HG03095 (cell line): ENCODE results near the gene TOR1A.
"Not testable (repeated sequence)": the region's sequence is repeated elsewhere in the genome, so short reads cannot be mapped to it uniquely, and the experiment has no call there.

Experiments
- ATAC-seq: cut with Tn5 transposase; IDR thresholded peaks from one replicate; pipeline ENCODE4 v1.9.1; 2021; ENCODE audit warnings: moderate library complexity; ENCODE audit not compliant: unreplicated experiment

The TOR1A gene

DNA sequence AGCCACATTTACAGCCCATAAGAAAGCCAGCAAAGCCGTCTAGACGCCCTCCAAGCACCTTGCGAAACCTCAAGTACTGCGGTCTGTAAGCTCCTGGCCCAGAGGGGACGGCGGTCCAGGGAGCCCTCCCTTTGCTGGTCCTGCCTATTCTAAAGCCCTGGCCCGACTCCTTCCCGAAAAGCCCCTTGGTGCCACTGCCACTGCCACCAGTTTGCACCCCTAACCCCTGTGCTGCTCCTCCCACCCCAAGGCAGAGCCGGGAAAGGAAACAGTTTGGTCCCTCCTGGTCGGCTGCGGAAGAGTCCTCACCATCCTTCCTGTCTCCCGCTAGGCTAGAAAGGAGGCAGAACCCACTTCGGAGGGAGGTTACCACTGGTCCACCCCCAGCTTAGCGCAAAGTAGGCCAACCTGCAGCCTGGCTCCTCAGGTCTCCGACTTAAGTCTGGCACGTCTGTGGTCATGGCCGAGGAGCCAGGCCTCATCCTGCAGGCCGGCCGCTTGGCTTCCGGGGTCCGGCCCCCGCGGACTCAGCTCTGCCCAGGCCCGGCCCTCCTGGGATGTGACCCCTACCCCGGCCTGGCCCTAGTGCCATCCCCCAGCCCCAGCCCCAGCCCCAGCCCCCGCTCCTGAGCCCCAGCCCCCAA lies 916 bp downstream of the TOR1A start:
- ATAC-seq: no peak

DNA sequence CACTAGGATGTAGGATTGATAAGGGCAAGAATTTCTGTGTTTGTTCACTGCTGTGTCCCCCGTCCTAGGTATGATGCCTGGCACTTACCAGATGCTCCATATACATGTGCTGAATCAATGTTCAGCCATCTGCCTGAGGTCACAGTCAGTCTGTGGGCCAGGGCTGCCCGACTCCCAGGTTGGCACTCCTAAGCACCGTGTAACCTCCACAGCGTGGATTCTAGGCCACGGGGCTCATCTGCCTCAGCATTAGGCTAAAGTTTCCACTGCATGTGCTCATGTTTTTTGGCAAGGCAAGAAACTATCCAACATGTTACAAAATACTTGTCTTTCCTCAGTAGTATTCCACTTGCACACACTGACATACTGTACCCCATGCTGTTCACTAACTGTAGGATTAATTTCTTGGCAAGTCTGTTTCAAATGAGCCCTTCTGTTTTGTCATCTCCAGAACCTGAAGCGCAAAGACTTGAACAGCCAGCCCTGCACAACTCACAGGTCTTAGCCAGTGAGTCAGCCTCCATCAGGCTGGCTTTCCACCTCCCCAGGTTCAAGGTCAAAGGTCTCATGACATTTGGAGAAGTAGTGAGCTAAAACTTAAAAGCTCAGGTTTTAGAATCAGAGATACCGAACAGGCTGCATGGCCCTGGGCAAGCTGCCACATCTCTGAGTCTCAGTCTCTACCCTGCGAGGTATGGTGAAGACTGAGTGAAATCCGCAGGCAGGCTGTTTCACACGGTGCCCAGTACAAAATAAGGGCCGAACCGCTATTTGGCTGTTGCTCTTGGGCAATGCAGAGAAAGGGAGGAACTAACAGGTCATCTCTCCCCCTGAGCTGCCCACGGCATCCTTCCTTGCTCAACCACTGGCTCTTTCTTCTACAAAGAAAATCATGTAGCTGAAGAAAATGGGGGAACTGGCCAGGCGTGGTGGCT lies 7.2 kb downstream of the TOR1A start:
- no peak for ATAC-seq

DNA sequence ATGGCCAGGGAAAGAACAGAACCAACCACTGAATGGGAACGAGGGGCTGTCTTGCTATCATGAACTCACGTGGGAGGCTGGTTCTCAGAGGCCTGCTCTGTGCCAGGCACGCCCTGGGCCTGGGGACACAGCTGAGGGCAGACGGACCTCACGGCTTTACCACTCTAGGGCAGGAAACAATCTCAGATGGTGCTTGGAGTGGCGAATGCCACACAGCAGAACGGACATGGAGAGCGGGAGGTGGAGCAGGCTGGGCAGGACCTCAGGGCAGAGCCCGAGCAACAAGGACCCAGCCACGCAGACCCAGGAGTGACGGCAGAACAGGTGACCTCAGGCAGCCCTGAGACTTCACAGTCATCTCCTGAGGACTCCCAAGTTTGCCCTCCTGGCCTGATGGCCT lies 8.7 kb downstream of the TOR1A start:
- ATAC-seq: no peak

DNA sequence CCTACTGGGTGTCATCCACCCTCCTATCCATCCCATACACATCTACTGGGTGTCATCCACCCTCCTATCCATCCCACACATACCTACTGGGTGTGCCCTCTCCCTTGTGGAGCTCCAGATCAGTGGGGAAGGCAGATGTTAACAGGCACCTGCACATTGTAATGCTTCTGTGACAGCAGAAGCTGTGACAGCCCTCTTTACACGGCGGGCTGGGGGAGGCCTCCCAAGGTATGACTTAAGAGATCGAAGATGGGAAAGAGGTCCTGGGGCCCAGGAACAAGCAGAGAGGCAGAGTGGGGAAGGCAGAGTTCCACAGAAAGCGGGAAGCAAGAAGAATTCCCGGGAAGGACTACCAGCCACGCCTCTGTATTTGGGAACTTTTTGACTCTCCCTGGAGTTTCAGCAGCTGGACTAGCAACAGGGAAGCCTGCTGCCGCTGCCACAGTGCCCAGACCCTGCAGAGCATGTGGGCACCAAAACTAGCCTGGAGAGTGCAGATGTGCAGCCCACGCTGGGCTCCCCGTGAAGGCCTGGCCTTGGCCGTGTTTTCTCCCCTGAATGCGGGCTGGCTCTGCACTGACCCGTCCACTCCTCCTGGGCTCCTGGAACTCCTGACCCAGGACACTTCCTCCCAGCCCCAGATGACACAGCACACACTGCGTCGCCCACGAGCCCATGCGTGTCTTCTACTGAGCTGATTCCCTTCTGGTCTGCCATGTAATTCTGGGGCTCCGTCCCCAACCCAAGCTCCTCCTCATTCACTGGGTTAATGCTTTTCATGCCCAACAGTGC lies 9.3 kb downstream of the TOR1A start:
- no peak for ATAC-seq

DNA sequence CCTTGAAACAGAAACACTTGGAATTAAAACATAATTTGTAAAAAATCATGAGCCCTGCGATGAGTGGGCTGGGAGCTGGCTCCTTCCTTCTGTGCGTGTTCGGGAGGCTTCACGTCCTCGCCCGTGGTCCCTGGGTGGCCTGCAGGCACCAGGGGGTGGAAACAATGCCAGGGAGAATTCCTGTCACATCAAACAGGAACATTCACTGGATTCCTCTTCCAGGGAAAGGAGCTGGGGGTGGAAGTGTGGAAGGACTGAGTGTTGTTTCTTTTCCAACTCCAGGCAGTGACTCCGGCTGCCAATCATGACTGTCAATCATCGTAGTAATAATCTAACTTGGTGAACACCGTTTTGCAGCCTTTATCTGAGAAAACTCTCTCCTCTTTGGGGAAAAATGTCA lies 10.3 kb downstream of the TOR1A start:
- ATAC-seq: no peak

DNA sequence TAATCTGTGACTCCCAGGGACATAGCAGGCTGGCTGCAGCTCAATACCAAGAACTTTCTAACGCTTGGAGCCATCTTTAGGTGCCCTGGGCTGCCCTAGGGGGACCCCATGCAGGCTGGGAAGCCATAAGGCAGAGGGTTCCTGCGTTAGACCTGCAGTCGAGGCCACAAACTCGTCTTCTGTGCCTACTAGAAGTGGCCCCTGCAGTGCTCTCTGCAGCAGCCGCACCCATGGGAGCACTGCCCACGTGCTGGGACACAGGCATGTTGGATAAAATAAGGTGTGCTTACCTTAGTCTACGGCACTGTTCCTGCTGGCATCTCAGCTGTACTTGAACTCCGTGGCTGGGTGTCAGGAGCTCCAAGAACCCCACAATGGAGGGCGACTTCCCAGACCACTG lies 11.6 kb downstream of the TOR1A start:
- ATAC-seq: no peak

DNA sequence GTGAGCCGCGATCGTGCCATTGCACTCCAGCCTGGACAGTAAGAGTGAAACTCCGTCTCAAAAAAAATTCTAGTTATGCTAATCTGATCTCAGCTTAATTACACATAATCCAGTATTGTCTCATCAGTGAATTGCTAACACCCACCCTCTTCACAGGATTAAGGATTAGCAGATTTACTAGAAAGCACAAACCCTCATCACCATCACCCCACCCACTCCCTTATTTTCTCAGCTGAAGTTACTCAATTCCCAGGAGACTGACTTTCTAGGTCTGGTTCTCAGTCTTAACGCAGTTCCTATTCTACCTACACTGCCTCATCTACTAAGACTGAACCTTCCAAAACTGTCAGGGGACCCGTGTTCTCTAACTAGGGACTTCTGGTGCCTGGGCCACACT lies 12.0 kb downstream of the TOR1A start:
- ATAC-seq: no peak

DNA sequence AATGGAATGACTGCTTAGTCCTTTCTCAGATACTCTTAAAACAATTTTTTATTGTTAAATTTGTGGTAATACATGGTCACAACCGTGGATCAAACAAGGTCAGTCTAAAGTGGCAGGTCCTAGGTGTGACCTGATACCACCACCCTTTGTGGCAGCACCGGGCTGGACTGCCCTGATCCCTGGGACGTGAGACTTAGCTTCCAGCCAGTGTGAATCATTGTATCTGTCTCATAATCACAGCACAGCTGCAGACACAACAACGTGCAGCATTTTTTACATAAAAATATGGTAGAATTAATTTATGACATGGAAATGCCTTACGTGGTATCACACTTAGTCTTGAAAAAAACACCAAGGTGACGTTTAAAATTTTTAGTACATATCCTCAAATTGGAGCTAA lies 13.1 kb downstream of the TOR1A start:
- ATAC-seq: no peak

DNA sequence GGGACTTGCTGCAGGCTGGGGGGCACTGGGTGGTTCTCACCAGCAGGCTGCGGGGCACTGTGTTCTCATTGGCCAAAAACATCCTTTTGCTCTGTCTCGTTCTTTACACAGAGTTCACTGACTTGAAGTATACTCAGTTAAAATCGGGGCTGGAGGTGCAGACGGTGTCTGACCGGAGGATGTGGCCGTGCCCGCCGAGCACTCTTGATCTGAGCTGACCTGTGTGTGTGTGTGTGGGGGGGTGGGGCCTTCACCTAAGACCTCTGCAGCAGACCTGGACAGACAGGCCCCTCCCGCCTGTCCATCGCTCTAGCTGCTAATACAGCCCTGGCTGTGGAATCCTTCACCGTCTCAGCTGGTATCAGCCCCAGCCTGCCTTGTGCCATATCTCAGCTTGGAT lies 13.8 kb downstream of the TOR1A start:
- no peak for ATAC-seq

DNA sequence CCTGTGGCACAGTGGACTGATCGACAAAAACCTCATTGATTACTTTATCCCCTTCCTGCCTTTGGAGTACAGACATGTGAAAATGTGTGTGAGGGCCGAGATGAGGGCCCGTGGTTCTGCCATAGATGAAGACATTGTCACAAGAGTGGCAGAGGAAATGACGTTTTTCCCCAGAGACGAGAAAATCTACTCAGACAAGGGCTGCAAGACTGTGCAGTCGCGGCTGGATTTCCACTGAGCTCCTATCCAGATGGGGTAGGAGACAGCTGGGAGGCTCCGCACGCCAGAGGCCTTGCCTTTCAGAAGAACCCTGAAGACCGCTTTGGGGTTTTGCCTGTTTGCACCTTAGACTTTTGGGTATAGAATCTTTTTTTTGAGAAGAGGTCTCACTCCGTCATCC lies 14.6 kb downstream of the TOR1A start:
- ATAC-seq: no peak

DNA sequence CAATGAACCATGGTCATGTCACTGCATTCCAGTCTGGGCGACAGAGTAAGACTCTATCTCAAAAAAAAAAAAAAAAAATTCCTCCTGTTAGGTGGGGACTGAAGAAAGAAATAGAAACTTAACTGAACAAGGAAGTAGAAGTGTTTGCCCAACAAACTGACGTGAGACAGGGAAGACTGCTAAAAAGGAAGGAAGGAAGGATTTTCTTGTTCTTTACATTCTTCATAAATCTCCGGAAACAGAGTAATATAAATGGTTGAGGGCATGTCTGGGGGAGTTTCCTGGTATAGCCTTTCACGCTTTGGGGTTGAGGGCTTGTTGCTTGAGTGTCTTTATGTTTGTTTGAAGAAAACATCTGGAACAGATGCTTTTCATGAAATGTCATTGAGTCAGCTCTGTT lies 17.9 kb downstream of the TOR1A start:
- no peak for ATAC-seq

DNA sequence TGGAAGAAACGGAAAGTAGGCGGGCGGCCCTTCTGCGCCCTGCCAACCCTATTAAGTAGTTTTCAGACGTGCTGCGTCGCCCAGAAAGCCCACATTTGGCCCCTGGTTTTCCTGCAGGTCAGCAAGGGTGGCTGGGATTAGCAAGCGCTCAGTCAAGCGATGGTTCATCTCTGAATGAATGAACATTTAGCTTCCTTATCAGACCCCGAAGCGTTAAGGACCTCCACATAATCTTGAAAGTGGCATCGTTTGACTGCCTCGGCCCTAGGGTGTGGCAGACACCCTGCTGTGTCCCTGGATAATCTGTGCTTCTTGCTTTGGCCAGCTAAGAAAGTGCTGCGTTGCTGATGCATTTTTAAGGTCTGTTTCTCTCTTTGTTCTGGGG lies 20.3 kb downstream of the TOR1A start:
- no peak for ATAC-seq

DNA sequence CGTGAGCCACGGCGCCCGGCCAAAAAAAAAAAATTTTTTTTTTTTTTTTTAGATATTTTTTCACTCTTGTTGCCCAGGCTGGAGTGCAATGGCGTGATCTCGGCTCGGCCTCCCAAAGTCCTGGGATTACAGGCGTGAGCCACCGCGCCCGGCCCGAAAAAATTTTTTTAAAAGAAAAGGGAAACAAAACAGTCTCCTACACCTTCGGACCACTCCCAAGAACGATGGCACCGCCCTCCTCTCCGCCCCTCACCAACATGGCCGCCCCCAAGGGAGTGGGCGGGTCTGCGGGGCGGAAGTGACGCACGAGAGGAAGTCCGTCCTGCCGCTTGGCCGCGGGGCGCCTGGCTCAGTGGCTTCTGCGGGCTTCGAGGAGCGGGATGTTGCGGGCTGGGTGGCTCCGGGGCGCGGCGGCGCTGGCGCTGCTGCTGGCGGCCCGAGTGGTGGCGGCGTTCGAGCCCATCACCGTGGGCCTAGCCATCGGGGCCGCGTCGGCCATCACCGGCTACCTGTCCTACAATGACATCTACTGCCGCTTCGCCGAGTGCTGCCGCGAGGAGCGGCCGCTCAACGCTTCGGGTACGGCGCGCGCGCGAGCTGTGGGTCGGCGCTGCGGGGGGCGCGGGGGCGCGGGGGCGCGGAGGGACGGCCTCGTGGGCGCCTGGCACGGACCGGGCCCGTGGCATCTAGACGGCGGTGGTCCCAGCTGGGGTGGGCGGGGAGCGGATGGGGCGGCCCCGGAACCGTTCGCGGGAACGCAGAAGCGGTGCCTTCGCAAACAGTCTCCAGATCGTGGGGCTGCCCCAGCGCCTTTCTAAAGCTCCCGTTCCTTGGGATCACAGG lies 20.9 kb downstream of the TOR1A start, which contains the start of gene TOR1B:
TSS of gene TOR1B (plus strand) at position 352 of the 843 bp plus-strand sequence. CDS start at position 381, 29 bp downstream.
- peak; percentile 90 for ATAC-seq

DNA sequence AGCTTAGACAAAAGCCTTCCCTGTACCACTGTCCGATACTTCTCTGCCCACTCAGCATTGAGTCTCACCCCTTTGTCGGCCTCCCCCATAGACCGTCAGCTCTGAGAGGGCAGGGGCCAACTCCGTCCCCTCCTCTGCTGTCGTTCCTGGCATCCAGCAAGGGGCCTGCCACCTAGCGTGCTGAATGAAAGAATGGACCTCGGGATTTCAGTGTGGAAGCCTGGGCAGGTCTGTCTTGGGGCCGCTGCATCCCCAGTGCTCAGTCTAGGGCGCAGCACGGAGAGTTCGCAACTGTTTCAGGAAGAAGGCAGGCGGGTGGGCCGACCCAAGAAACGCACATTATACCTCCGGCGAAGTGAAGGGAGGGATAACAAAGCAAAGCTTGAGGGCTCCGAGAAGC lies 22.4 kb downstream of the TOR1A start:
- ATAC-seq: no peak

DNA sequence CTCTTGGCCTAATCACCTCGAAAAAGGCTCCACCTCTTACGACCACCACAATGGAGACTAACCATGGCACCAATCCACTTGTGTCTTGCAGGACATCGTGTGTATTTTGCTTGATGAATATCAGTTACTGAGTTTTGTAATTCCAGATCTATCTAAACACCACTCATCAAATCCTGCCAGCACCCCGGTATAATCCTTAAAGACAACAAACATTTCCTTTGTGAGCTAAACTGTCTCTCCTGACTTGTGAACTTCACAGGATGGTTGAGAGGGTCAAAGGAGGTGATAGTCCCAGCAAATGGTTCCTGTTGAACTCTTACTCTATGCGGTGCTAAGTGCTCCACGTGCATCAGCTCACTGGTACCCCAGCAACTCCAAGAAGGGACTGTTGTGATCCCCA lies 25.0 kb downstream of the TOR1A start:
- no peak for ATAC-seq

DNA sequence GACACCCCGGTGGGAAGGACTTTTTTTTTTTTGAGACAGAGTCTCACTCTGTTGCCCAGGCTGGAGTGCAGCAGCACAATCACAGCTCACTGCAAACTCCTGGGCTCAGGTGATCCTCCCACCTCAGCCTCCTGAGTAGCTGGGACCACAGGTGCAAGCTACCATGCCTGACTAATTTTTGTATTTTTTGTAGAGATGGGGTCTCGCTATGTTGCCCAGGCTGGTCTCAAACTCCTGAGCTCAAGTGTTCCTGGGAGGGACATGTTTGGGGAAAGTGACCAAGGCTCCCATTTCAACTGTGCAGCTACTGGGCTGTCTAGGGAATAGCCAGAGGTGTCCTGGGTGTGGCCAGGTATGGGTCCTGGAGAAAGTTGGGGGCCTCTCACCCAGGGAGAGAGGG lies 27.9 kb downstream of the TOR1A start:
- not testable (repeated sequence) for ATAC-seq

DNA sequence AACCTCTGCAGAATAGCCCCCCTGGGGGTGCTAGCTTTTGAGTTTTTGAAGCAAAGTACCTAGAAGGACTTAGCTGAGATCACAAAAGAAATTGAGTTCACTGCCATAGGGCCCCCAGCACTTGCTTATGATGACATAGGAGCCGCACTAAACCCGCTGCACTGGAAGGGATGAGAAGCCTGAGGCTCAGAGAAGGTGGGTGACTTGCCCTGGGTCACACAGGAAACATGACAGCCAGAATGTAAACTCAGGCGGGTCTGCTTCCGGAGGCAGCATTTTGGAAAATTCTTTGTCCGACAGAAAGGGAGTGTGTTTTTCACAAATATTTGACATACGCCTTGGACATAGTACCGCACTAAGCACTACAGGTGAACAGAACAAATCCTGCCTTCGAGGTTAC lies 29.4 kb downstream of the TOR1A start:
- ATAC-seq: no peak

DNA sequence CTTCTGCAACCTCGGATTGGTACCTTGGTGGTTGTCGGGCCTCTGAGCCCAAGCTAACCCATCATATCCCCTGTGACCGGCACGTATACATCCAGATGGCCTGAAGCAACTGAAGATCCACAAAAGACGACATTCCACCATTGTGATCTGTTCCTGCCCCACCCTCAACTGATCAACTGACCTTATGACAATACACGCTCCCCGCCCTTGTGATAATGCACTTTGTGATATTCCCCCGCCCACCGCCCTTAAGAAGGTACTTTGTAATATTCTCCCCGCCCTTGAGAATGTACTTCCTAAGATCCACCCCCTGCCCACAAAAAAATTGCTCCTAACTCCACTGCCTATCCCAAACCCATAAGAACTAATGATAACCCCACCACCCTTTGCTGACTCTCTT lies 37.5 kb downstream of the TOR1A start:
- ATAC-seq: no peak

DNA sequence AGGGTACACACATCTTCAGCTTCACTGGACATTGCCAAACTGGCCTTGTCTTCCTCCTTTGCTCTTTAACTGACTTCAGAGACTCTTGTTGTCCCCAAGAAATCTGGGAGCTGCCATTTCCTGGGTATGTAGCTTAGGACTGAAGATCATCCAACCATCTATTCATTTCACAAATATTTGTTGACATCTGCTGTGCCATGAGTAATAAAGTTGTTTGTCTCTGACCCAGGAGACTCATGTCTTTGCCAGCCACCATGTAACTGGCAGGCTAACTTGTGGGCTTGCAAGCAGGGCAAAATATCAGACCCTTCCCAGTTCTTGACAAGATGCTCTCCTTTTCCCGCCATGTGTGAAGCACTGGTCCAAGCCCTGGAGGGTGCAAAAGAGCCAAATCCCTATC lies 38.1 kb downstream of the TOR1A start:
- ATAC-seq: no peak

DNA sequence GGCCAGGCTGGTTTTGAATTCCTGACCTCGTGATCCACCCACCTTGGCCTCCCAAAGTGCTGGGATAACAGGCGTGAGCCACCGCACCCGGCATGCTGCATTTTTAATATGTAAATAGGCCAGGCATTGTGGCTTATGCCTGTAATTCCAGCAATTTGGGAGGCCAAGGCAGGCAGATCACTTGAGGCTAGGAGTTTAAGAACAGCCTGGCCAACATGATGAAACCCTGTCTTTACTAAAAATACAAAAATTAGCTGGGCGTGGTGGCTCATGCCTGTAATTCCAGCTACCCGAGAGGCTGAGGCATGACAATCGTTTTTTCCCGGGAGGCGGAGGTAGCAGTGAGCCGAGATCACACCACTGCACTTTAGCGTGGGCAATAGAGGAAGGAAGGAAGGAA lies 39.0 kb downstream of the TOR1A start:
- ATAC-seq: not testable (repeated sequence)
